Osteocyte (in vitro differentiated cells): ENCODE measurements around the gene CCDC87. TPM values are rescaled to one million over a fixed set of nuclear protein-coding genes. Genes with fewer than 3 reads are reported as not detected.

Experiments used
- DNase-seq: peaks from one replicate; pipeline ENCODE4 v3.0.0; 2021; ENCODE audit warnings: mixed read lengths; ENCODE audit not compliant: unreplicated experiment; ENCODE audit errors: extremely low spot score
- H3K27ac Mint-ChIP-seq: one replicate; pipeline ENCODE4 v1.8.0; 2021; ENCODE audit warnings: mild to moderate bottlenecking, mixed read lengths; ENCODE audit not compliant: unreplicated experiment
- H3K27me3 Mint-ChIP-seq: one replicate; pipeline ENCODE4 v1.8.0; 2021; ENCODE audit warnings: mixed read lengths; ENCODE audit not compliant: unreplicated experiment
- H3K36me3 Mint-ChIP-seq: one replicate; pipeline ENCODE4 v1.8.0; 2021; ENCODE audit warnings: mixed read lengths; ENCODE audit not compliant: unreplicated experiment
- H3K4me1 Mint-ChIP-seq: one replicate; pipeline ENCODE4 v1.8.0; 2021; ENCODE audit warnings: mixed read lengths; ENCODE audit not compliant: unreplicated experiment
- H3K4me3 Mint-ChIP-seq: one replicate; pipeline ENCODE4 v1.8.0; 2021; ENCODE audit warnings: mild to moderate bottlenecking, moderate library complexity, mixed read lengths; ENCODE audit not compliant: unreplicated experiment
- H3K9me3 Mint-ChIP-seq: one replicate; pipeline ENCODE4 v1.8.0; 2021; ENCODE audit warnings: mixed read lengths; ENCODE audit not compliant: unreplicated experiment
- CTCF ChIP-seq: fragments of 200-600 bp; sonication (generic); IDR thresholded peaks from 2 replicates; pipeline ENCODE4 v1.5.0; 2021; ENCODE audit warnings: antibody characterized with exemption, mild to moderate bottlenecking, moderate library complexity
- total RNA-seq: library from RNA; stranded (reverse); gene quantifications from 2 replicates; pipeline ENCODE4 v1.2.1, GENCODE V29; 2021

CCDC87 gene
- total RNA-seq, 1 donor from 2014 or later = 0.19 TPM

- Mint-ChIP-seq H3K4me1 (no peaks in the 10 kb centered on the region), H3K9me3 (no peaks in the 10 kb centered on the region)
- no peak for TF ChIP-seq CTCF
Observed at GRCh38 chr11:66562907-66563583, 29.8 kb downstream of the CCDC87 start.

GRCh38 chr11:66562275-66562674, 30.6 kb downstream of the CCDC87 start:
- H3K27ac Mint-ChIP-seq = no peak overlapping the region
- DNase-seq = no peak
- no peaks in the 10 kb centered on the region for H3K36me3 Mint-ChIP-seq
- no peak overlapping the region for H3K4me3 Mint-ChIP-seq
- no peak for TF ChIP-seq CTCF
- no peaks in the 10 kb centered on the region for H3K4me1 Mint-ChIP-seq
- no peaks in the 10 kb centered on the region for H3K9me3 Mint-ChIP-seq
- H3K27me3 Mint-ChIP-seq = peaks cover 3% of the 10 kb centered on the region

More at GRCh38 chr11:66562907-66563583, 29.8 kb downstream of the CCDC87 start:
- Mint-ChIP-seq H3K27me3 (peaks cover 3% of the 10 kb centered on the region), H3K4me3 (no peak overlapping the region), H3K27ac (no peak overlapping the region), H3K36me3 (no peaks in the 10 kb centered on the region)
- DNase-seq = no peak

GRCh38 chr11:66561975-66562248, 31.0 kb downstream of the CCDC87 start:
- Mint-ChIP-seq H3K4me3 (no peak overlapping the region), H3K27me3 (peaks cover 3% of the 10 kb centered on the region), H3K4me1 (no peaks in the 10 kb centered on the region), H3K27ac (no peak overlapping the region), H3K9me3 (no peaks in the 10 kb centered on the region), H3K36me3 (no peaks in the 10 kb centered on the region)
- DNase-seq = no peak
- TF ChIP-seq CTCF = no peak

GRCh38 chr11:66561178-66561974, 31.5 kb downstream of the CCDC87 start:
- H3K27ac Mint-ChIP-seq = no peak overlapping the region

More at GRCh38 chr11:66561178-66561974, 31.5 kb downstream of the CCDC87 start:
- no peaks in the 10 kb centered on the region for H3K4me1 Mint-ChIP-seq
- no peaks in the 10 kb centered on the region for H3K36me3 Mint-ChIP-seq
- TF ChIP-seq CTCF = no peak
- H3K4me3 Mint-ChIP-seq = no peak overlapping the region
- DNase-seq = no peak
- H3K9me3 Mint-ChIP-seq = no peaks in the 10 kb centered on the region
- peaks cover 3% of the 10 kb centered on the region for H3K27me3 Mint-ChIP-seq
